Measurements from ENCODE around the gene DCHS1.

The DCHS1 gene

GRCh38 chr11:6695377-6695776, 39.8 kb upstream of the DCHS1 start:
- no peak for TF ChIP-seq EZH2phosphoT487 (IDR thresholded peaks at IDR 0.05; ENCODE audit: borderline replicate concordance)
- no peak for TF ChIP-seq CTCF (conservative IDR thresholded peaks at IDR 0.05; ENCODE audit: low read length)
- Histone ChIP-seq H3K27me3 (ENCODE audit: insufficient read depth, low read length, poor library complexity, severe bottlenecking) (no peaks in the 10 kb centered on the region), H4K20me1 (ENCODE audit: insufficient read depth, low read length, poor library complexity, severe bottlenecking) (no peaks in the 10 kb centered on the region), H3K4me1 (ENCODE audit: insufficient read depth, low read length, poor library complexity, severe bottlenecking) (peaks cover 14% of the 10 kb centered on the region), H3K4me2 (ENCODE audit: low read depth, low read length, poor library complexity, severe bottlenecking) (no peak overlapping the region), H3K9me2 (replicated peaks; ENCODE audit: low read depth, low read length) (no peaks in the 10 kb centered on the region), H3K9me3 (ENCODE audit: insufficient read depth, low read depth, low read length) (no peaks in the 10 kb centered on the region), H3K9ac (ENCODE audit: low read depth, low read length, poor library complexity, severe bottlenecking) (no peak overlapping the region), H3K79me2 (ENCODE audit: insufficient read depth, low read length) (no peaks in the 10 kb centered on the region), H3K4me3 (ENCODE audit: low read length, poor library complexity, severe bottlenecking) (no peak overlapping the region), H2AFZ (ENCODE audit: low read length) (no peak overlapping the region), H3K36me3 (ENCODE audit: insufficient read depth, low read length) (no peaks in the 10 kb centered on the region), H3F3A (ENCODE audit: low read depth) (no peaks in the 10 kb centered on the region)

- Histone ChIP-seq H3K27me3 (ENCODE audit: insufficient read depth, low read length, poor library complexity, severe bottlenecking) (no peaks in the 10 kb centered on the region), H3K4me2 (ENCODE audit: low read depth, low read length, poor library complexity, severe bottlenecking) (no peak overlapping the region)
Observed at GRCh38 chr11:6694229-6694535, 38.6 kb upstream of the DCHS1 start.

GRCh38 chr11:6693342-6694228, 38.0 kb upstream of the DCHS1 start:
- H3K9me2 ChIP-seq (replicated peaks; ENCODE audit: low read depth, low read length), result no peaks in the 10 kb centered on the region
- no peaks in the 10 kb centered on the region for H3K36me3 ChIP-seq (ENCODE audit: insufficient read depth, low read length)
- H3K4me2 ChIP-seq (ENCODE audit: low read depth, low read length, poor library complexity, severe bottlenecking), result no peak overlapping the region
- H3F3A ChIP-seq (ENCODE audit: low read depth), result no peaks in the 10 kb centered on the region
- no peaks in the 10 kb centered on the region for H3K9me3 ChIP-seq (ENCODE audit: insufficient read depth, low read depth, low read length)
- peaks cover 14% of the 10 kb centered on the region for H3K4me1 ChIP-seq (ENCODE audit: insufficient read depth, low read length, poor library complexity, severe bottlenecking)
- no peaks in the 10 kb centered on the region for H3K27me3 ChIP-seq (ENCODE audit: insufficient read depth, low read length, poor library complexity, severe bottlenecking)
- no peak overlapping the region for H3K9ac ChIP-seq (ENCODE audit: low read depth, low read length, poor library complexity, severe bottlenecking)
- no peak overlapping the region for H2AFZ ChIP-seq (ENCODE audit: low read length)
- no peak overlapping the region for H3K4me3 ChIP-seq (ENCODE audit: low read length, poor library complexity, severe bottlenecking)
- no peaks in the 10 kb centered on the region for H3K79me2 ChIP-seq (ENCODE audit: insufficient read depth, low read length)
- TF ChIP-seq EZH2phosphoT487 (IDR thresholded peaks at IDR 0.05; ENCODE audit: borderline replicate concordance), result no peak
- TF ChIP-seq CTCF (conservative IDR thresholded peaks at IDR 0.05; ENCODE audit: low read length), result no peak
- no peaks in the 10 kb centered on the region for H4K20me1 ChIP-seq (ENCODE audit: insufficient read depth, low read length, poor library complexity, severe bottlenecking)

More at GRCh38 chr11:6694229-6694535, 38.6 kb upstream of the DCHS1 start:
- no peaks in the 10 kb centered on the region for H3K36me3 ChIP-seq (ENCODE audit: insufficient read depth, low read length)
- no peak overlapping the region for H3K4me3 ChIP-seq (ENCODE audit: low read length, poor library complexity, severe bottlenecking)
- no peaks in the 10 kb centered on the region for H3K9me2 ChIP-seq (replicated peaks; ENCODE audit: low read depth, low read length)
- H3K9me3 ChIP-seq (ENCODE audit: insufficient read depth, low read depth, low read length), result no peaks in the 10 kb centered on the region
- H3K9ac ChIP-seq (ENCODE audit: low read depth, low read length, poor library complexity, severe bottlenecking), result no peak overlapping the region
- H3K79me2 ChIP-seq (ENCODE audit: insufficient read depth, low read length), result no peaks in the 10 kb centered on the region
- H2AFZ ChIP-seq (ENCODE audit: low read length), result no peak overlapping the region
- no peaks in the 10 kb centered on the region for H3F3A ChIP-seq (ENCODE audit: low read depth)
- peaks cover 14% of the 10 kb centered on the region for H3K4me1 ChIP-seq (ENCODE audit: insufficient read depth, low read length, poor library complexity, severe bottlenecking)
- TF ChIP-seq CTCF (conservative IDR thresholded peaks at IDR 0.05; ENCODE audit: low read length) (no peak), EZH2phosphoT487 (IDR thresholded peaks at IDR 0.05; ENCODE audit: borderline replicate concordance) (no peak)
- no peaks in the 10 kb centered on the region for H4K20me1 ChIP-seq (ENCODE audit: insufficient read depth, low read length, poor library complexity, severe bottlenecking)
